ENCODE results near the gene PGLYRP3. TPM values are rescaled to one million over a fixed set of nuclear protein-coding genes. Genes with fewer than 3 reads are reported as not detected.

Gene PGLYRP3
- total and polyA plus RNA-seq, 2 donors (not counting 3 experiments of a cell fraction or from before 2014, with no cell fraction given) = not detected

GRCh38 chr1:153356392-153357075 lies 43.8 kb upstream of the PGLYRP3 start:
- DNase-seq (ENCODE audit: low read depth, low spot score) (no peak), FAIRE-seq (no peak)
- TF ChIP-seq GATA2 (IDR thresholded peaks at IDR 0.05; ENCODE audit: insufficient read depth, insufficient read length, low read depth, low read length) (no peak), POLR2AphosphoS5 (IDR thresholded peaks at IDR 0.05; ENCODE audit: insufficient read depth, low read depth, low read length) (no peak), EZH2 (IDR thresholded peaks at IDR 0.05; ENCODE audit: borderline replicate concordance, low read depth, low read length, severe bottlenecking) (no peak), MAX (IDR thresholded peaks at IDR 0.05; ENCODE audit: insufficient read depth, insufficient read length) (no peak), FOS (IDR thresholded peaks at IDR 0.05; ENCODE audit: borderline replicate concordance, insufficient read depth, low read length) (no peak)
- TF ChIP-seq, protein P1, sequence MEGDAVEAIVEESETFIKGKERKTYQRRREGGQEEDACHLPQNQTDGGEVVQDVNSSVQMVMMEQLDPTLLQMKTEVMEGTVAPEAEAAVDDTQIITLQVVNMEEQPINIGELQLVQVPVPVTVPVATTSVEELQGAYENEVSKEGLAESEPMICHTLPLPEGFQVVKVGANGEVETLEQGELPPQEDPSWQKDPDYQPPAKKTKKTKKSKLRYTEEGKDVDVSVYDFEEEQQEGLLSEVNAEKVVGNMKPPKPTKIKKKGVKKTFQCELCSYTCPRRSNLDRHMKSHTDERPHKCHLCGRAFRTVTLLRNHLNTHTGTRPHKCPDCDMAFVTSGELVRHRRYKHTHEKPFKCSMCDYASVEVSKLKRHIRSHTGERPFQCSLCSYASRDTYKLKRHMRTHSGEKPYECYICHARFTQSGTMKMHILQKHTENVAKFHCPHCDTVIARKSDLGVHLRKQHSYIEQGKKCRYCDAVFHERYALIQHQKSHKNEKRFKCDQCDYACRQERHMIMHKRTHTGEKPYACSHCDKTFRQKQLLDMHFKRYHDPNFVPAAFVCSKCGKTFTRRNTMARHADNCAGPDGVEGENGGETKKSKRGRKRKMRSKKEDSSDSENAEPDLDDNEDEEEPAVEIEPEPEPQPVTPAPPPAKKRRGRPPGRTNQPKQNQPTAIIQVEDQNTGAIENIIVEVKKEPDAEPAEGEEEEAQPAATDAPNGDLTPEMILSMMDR (IDR thresholded peaks at IDR 0.05; ENCODE audit: extremely low read depth in 1 of 2, insufficient read depth in 1 of 2, low read depth in 1 of 2, low read length in 2 of 2) = no peak
- no TSS peak for BruUV-seq (replicated peaks)
- Histone ChIP-seq H3K9me3 (replicated peaks; ENCODE audit: control insufficient read depth, insufficient read depth, low read length) (no peaks in the 10 kb centered on the region), H3K79me2 (ENCODE audit: control insufficient read depth, insufficient read depth, low read length) (no peaks in the 10 kb centered on the region), H3K27ac (ENCODE audit: insufficient read depth, low read depth, low read length) (no peak overlapping the region), H2AFZ (ENCODE audit: low read depth, low read length) (no peak overlapping the region), H3K9ac (replicated peaks; ENCODE audit: extremely low read depth, insufficient read depth, low read length) (no peak overlapping the region), H3K4me2 (ENCODE audit: insufficient read depth, low read length) (no peak overlapping the region), H3K4me1 (ENCODE audit: control insufficient read depth, extremely low read depth, insufficient read depth, low read length) (no peaks in the 10 kb centered on the region), H3K9me1 (replicated peaks; ENCODE audit: control insufficient read depth, extremely low read depth, insufficient read depth, low read length) (no peaks in the 10 kb centered on the region), H3K27me3 (ENCODE audit: control insufficient read depth in 2 of 2, insufficient read depth in 2 of 2, low read length in 2 of 2) (no peaks in the 10 kb centered on the region), H3K4me3 (replicated peaks in 1 of 3; ENCODE audit: insufficient read depth in 1 of 3, low read depth in 1 of 3, low read length in 3 of 3) (no peak overlapping the region), H4K20me1 (replicated peaks; ENCODE audit: control insufficient read depth, extremely low read depth, insufficient read depth, low read length) (no peaks in the 10 kb centered on the region), H3K36me3 (ENCODE audit: control insufficient read depth in 2 of 2, extremely low read depth in 1 of 2, insufficient read depth in 2 of 2, low read length in 2 of 2) (no peaks in the 10 kb centered on the region)
- intact Hi-C loops (cut with micrococcal nuclease) = no loop called here
- dilution Hi-C loops (cut with MboI; ENCODE audit: extremely low pct_ligation_motif_present, low sequenced_read_pairs) = no loop called here
- ChIA-PET CTCF (interaction anchor here (1.0 to 13.2 kb wide), 3 partner anchors 29 to 137 kb away, joined by 3 to 331 read pairs (median 3); no protein-coding TSS in a partner anchor), POLR2A (no interaction called here)
